Parathyroid adenoma (tissue), 2 donors: ENCODE results near the gene NOC4L.

Experiments
- H2AFZ ChIP-seq: fragments of 300-600 bp; sonication (generic); one replicate; pipeline ENCODE4 v1.7.0; 2017; ENCODE audit warnings: antibody characterized with exemption, mild to moderate bottlenecking
- H3K27ac ChIP-seq: fragments of 300-600 bp; sonication (generic); one replicate; pipeline ENCODE4 v1.7.0; 2017
- H3K27me3 ChIP-seq: fragments of 300-600 bp; sonication (generic); one replicate; pipeline ENCODE4 v1.7.0; 2017; ENCODE audit warnings: low read length; ENCODE audit not compliant: control insufficient read depth, insufficient read depth
- H3K36me3 ChIP-seq: fragments of 300-600 bp; sonication (generic); one replicate; pipeline ENCODE4 v1.7.0; 2017; ENCODE audit warnings: low read length; ENCODE audit not compliant: control insufficient read depth, insufficient read depth
- H3K4me1 ChIP-seq: fragments of 300-600 bp; sonication (generic); one replicate; pipeline ENCODE4 v1.7.0; 2017; ENCODE audit warnings: control low read depth
- H3K4me2 ChIP-seq: fragments of 300-600 bp; sonication (generic); one replicate; pipeline ENCODE4 v1.7.0; 2017; ENCODE audit warnings: low read length
- H3K4me3 ChIP-seq: fragments of 300-600 bp; sonication (generic); one replicate; pipeline ENCODE4 v1.7.0; 2017; ENCODE audit warnings: low read depth, low read length
- H3K79me2 ChIP-seq: fragments of 300-600 bp; sonication (generic); one replicate; pipeline ENCODE4 v1.7.0; 2017; ENCODE audit warnings: control low read depth
- H3K9ac ChIP-seq: fragments of 300-600 bp; sonication (generic); one replicate; pipeline ENCODE4 v1.7.0; 2017; ENCODE audit warnings: mild to moderate bottlenecking
- H3K9me3 ChIP-seq: fragments of 300-600 bp; sonication (generic); one replicate; pipeline ENCODE4 v1.7.0; 2017; ENCODE audit warnings: low read length; ENCODE audit not compliant: control insufficient read depth
- CTCF ChIP-seq: fragments of 300-600 bp; sonication (generic); IDR thresholded peaks from one replicate; pipeline ENCODE4 v1.7.0; 2017; ENCODE audit warnings: antibody characterized with exemption, mild to moderate bottlenecking
- donor health status: primary hyperparathyroidism.

The NOC4L gene

GRCh38 chr12:132181570-132182200 is 37.4 kb downstream of the NOC4L start:
- no peak overlapping the region for H2AFZ ChIP-seq
- H3K79me2 ChIP-seq: no peaks in the 10 kb centered on the region
- no peaks in the 10 kb centered on the region for H3K36me3 ChIP-seq
- TF ChIP-seq CTCF: no peak
- no peak overlapping the region for H3K4me3 ChIP-seq
- H3K4me1 ChIP-seq: no peaks in the 10 kb centered on the region
- no peaks in the 10 kb centered on the region for H3K9me3 ChIP-seq
- H3K27me3 ChIP-seq: no peaks in the 10 kb centered on the region
- no peak overlapping the region for H3K27ac ChIP-seq
- no peak overlapping the region for H3K9ac ChIP-seq
- H3K4me2 ChIP-seq: no peak overlapping the region

GRCh38 chr12:132182206-132182710 is 38.0 kb downstream of the NOC4L start:
- Histone ChIP-seq H3K27ac (no peak overlapping the region), H3K79me2 (no peaks in the 10 kb centered on the region), H3K9me3 (no peaks in the 10 kb centered on the region), H3K36me3 (no peaks in the 10 kb centered on the region), H3K4me1 (no peaks in the 10 kb centered on the region), H3K9ac (no peak overlapping the region), H3K27me3 (no peaks in the 10 kb centered on the region), H2AFZ (no peak overlapping the region), H3K4me2 (no peak overlapping the region), H3K4me3 (no peak overlapping the region)
- TF ChIP-seq CTCF: no peak

- no peak for TF ChIP-seq CTCF
- no peaks in the 10 kb centered on the region for H3K27me3 ChIP-seq
- H2AFZ ChIP-seq: no peak overlapping the region
- no peaks in the 10 kb centered on the region for H3K36me3 ChIP-seq
- H3K4me1 ChIP-seq: no peaks in the 10 kb centered on the region
- no peak overlapping the region for H3K9ac ChIP-seq
- no peaks in the 10 kb centered on the region for H3K9me3 ChIP-seq
- no peak overlapping the region for H3K4me2 ChIP-seq
- H3K79me2 ChIP-seq: no peaks in the 10 kb centered on the region
- H3K4me3 ChIP-seq: no peak overlapping the region
- no peak overlapping the region for H3K27ac ChIP-seq
Observed at GRCh38 chr12:132182711-132183365, 38.6 kb downstream of the NOC4L start.

- Histone ChIP-seq H3K9me3 (no peaks in the 10 kb centered on the region), H3K4me1 (peaks cover 7% of the 10 kb centered on the region), H3K27ac (no peak overlapping the region), H3K36me3 (no peaks in the 10 kb centered on the region), H2AFZ (no peak overlapping the region), H3K27me3 (no peaks in the 10 kb centered on the region), H3K4me3 (no peak overlapping the region), H3K4me2 (no peak overlapping the region), H3K9ac (no peak overlapping the region), H3K79me2 (no peaks in the 10 kb centered on the region)
- no peak for TF ChIP-seq CTCF
Observed at GRCh38 chr12:132185705-132186104, 41.4 kb downstream of the NOC4L start.
